HG03159 (cell line): ENCODE results near the gene TUBGCP5.
A peak's percentile ranks its signal among the peaks of the same experiment; 100 is the strongest.

Experiments used
- ATAC-seq: cut with Tn5 transposase; IDR thresholded peaks from one replicate; pipeline ENCODE4 v1.9.1; 2021; ENCODE audit warnings: mild to moderate bottlenecking, moderate library complexity; ENCODE audit not compliant: unreplicated experiment

TUBGCP5 gene

GRCh38 chr15:22979238-22980188 lies 59.9 kb downstream of the TUBGCP5 start:
- peak; percentile 75 for ATAC-seq

GRCh38 chr15:22978691-22979237 lies 60.6 kb downstream of the TUBGCP5 start:
- peak; percentile 34 for ATAC-seq

GRCh38 chr15:22974745-22975144 lies 64.6 kb downstream of the TUBGCP5 start:
- no peak for ATAC-seq

GRCh38 chr15:22973987-22974386 lies 65.4 kb downstream of the TUBGCP5 start:
- no peak for ATAC-seq

GRCh38 chr15:22973286-22973685 lies 66.1 kb downstream of the TUBGCP5 start:
- ATAC-seq, result peak; percentile 60

GRCh38 chr15:22969489-22969888 lies 69.9 kb downstream of the TUBGCP5 start:
- ATAC-seq, result no peak

- no peak for ATAC-seq
Measured at GRCh38 chr15:22968366-22968765, 71.0 kb downstream of the TUBGCP5 start.

GRCh38 chr15:22967084-22967770 lies 72.1 kb downstream of the TUBGCP5 start:
- ATAC-seq, result no peak

- ATAC-seq, result no peak
Measured at GRCh38 chr15:22966321-22967083, 72.9 kb downstream of the TUBGCP5 start.

- ATAC-seq, result no peak
Measured at GRCh38 chr15:22963641-22964040, 75.7 kb downstream of the TUBGCP5 start.

GRCh38 chr15:22962611-22963010 lies 76.8 kb downstream of the TUBGCP5 start:
- ATAC-seq, result no peak

- no peak for ATAC-seq
Measured at GRCh38 chr15:22961762-22962161, 77.6 kb downstream of the TUBGCP5 start.

- no peak for ATAC-seq
Measured at GRCh38 chr15:22960556-22960955, 78.8 kb downstream of the TUBGCP5 start.

GRCh38 chr15:22960126-22960525 lies 79.2 kb downstream of the TUBGCP5 start:
- ATAC-seq, result no peak

- no peak for ATAC-seq
Measured at GRCh38 chr15:22959321-22960101, 79.9 kb downstream of the TUBGCP5 start.

- ATAC-seq, result no peak
Measured at GRCh38 chr15:22958487-22959280, 80.7 kb downstream of the TUBGCP5 start.

- no peak for ATAC-seq
Measured at GRCh38 chr15:22956978-22957260, 82.5 kb downstream of the TUBGCP5 start.

GRCh38 chr15:22956257-22956977 lies 83.0 kb downstream of the TUBGCP5 start:
- no peak for ATAC-seq

- no peak for ATAC-seq
Measured at GRCh38 chr15:22955544-22956119, 83.7 kb downstream of the TUBGCP5 start.
